SHP77 treated with DMSO at 0.1 percent for 48 hours (cell line): ENCODE results near the gene IFIT1B.
"Not testable (repeated sequence)": the region's sequence is repeated elsewhere in the genome, so short reads cannot be mapped to it uniquely, and the experiment has no call there.

Experiments
- DNase-seq: peaks from one replicate; lab custom pipeline; 2025; lab: John Stamatoyannopoulos, UW

Gene IFIT1B

GRCh38 chr10:89348481-89348880, 29.4 kb upstream of the IFIT1B start:
- DNase-seq = no peak

GRCh38 chr10:89348975-89349374, 28.9 kb upstream of the IFIT1B start:
- DNase-seq = no peak

GRCh38 chr10:89350631-89351315, 27.1 kb upstream of the IFIT1B start:
- DNase-seq = not testable (repeated sequence)

GRCh38 chr10:89351412-89351779, 26.5 kb upstream of the IFIT1B start:
- no peak for DNase-seq

- DNase-seq = no peak
These were observed 25.9 kb upstream of the IFIT1B start for GRCh38 chr10:89351780-89352597.

GRCh38 chr10:89352802-89353201, 25.1 kb upstream of the IFIT1B start:
- DNase-seq = no peak

- no peak for DNase-seq
These were observed 22.4 kb upstream of the IFIT1B start for GRCh38 chr10:89355394-89355931.

- DNase-seq = no peak
These were observed 20.8 kb upstream of the IFIT1B start for GRCh38 chr10:89357096-89357495.

- DNase-seq = no peak
These were observed 19.9 kb upstream of the IFIT1B start for GRCh38 chr10:89357975-89358374.

GRCh38 chr10:89360157-89360556, 17.7 kb upstream of the IFIT1B start:
- DNase-seq = no peak

- no peak for DNase-seq
These were observed 14.9 kb upstream of the IFIT1B start for GRCh38 chr10:89362929-89363328.

GRCh38 chr10:89363729-89364442, 14.0 kb upstream of the IFIT1B start:
- DNase-seq = no peak

GRCh38 chr10:89364531-89364930, 13.3 kb upstream of the IFIT1B start:
- DNase-seq = no peak

GRCh38 chr10:89367529-89367928, 10.3 kb upstream of the IFIT1B start:
- no peak for DNase-seq

- no peak for DNase-seq
These were observed 9.7 kb upstream of the IFIT1B start for GRCh38 chr10:89368129-89368528.

- no peak for DNase-seq
These were observed 8.4 kb upstream of the IFIT1B start for GRCh38 chr10:89369156-89370105.

GRCh38 chr10:89371079-89371478, 6.8 kb upstream of the IFIT1B start:
- DNase-seq = no peak

GRCh38 chr10:89371987-89372386, 5.9 kb upstream of the IFIT1B start:
- no peak for DNase-seq

- DNase-seq = no peak
These were observed 3.7 kb upstream of the IFIT1B start for GRCh38 chr10:89373916-89374711.

- DNase-seq = no peak
These were observed 3.1 kb upstream of the IFIT1B start for GRCh38 chr10:89374713-89375141.

- DNase-seq = no peak
These were observed 1.2 kb downstream of the IFIT1B start for GRCh38 chr10:89379103-89379502.
